ENCODE measurements around the gene GNAI1. TPM values are rescaled to one million over a fixed set of nuclear protein-coding genes. Genes with fewer than 3 reads are reported as not detected.

GNAI1 gene
- total and polyA plus RNA-seq, 10 of the 15 experiments (the other 5 are each of a cell fraction or from before 2014, with no cell fraction given) = not detected

GRCh38 chr7:80207501-80207900, 72.9 kb downstream of the GNAI1 start:
- H3K27me3 ChIP-seq (replicated peaks in 1 of 2; ENCODE audit: control insufficient read depth in 2 of 2, insufficient read depth in 2 of 2, low read length in 1 of 2) = no peaks in the 10 kb centered on the region; a peak in 1 of 4 replicates
- no peak overlapping the region for H2AFZ ChIP-seq (ENCODE audit: control insufficient read depth, low read depth, low read length)
- H4K20me1 ChIP-seq (ENCODE audit: control insufficient read depth, insufficient read depth) = no peaks in the 10 kb centered on the region
- BruUV-seq (replicated peaks) = no TSS peak
- no peaks in the 10 kb centered on the region for H3K36me3 ChIP-seq (ENCODE audit: control insufficient read depth in 2 of 2, insufficient read depth in 2 of 2, low read length in 1 of 2)
- ChIA-PET RAD21 (ENCODE audit: unreplicated experiment) (no interaction called here), SMC1A (ENCODE audit: uncharacterized antibody, unreplicated experiment) (no interaction called here), POLR2A (no interaction called here), CTCF (interaction anchor here (0.7 kb wide), 1 partner anchor 10 kb away, joined by 3 read pairs; no protein-coding TSS in a partner anchor)
- H3K4me2 ChIP-seq (ENCODE audit: control insufficient read depth, insufficient read depth) = no peak overlapping the region
- no peak for FAIRE-seq
- intact Hi-C loops (cut with micrococcal nuclease; ENCODE audit: unreplicated experiment) (no loop called here), in situ Hi-C loops (cut with MboI) (no loop called here)
- no peak for DNase-seq (ENCODE audit: low read depth, low spot score)
- 0% methylated on average over 2 of the region's 2 CpGs for whole genome bisulfite sequencing (ENCODE audit: insufficient coverage, insufficient replicate concordance, low lambda C conversion rate, missing lambda C conversion rate)
- ATAC-seq = no peak
- H3K27ac ChIP-seq (ENCODE audit: control insufficient read depth, insufficient read depth) = no peak overlapping the region
- H3K9ac ChIP-seq (ENCODE audit: control insufficient read depth, insufficient read depth, low read length) = no peak overlapping the region
- no peaks in the 10 kb centered on the region for H3K4me1 ChIP-seq (ENCODE audit: control insufficient read depth, insufficient read depth, low read length)
- no peak overlapping the region for H3K4me3 ChIP-seq
- no peak for TF ChIP-seq KDM1A (IDR thresholded peaks at IDR 0.05; ENCODE audit: borderline replicate concordance)
- TF ChIP-seq SIN3A (IDR thresholded peaks at IDR 0.05; ENCODE audit: low read depth, low read length) = no peak
- no peak for TF ChIP-seq POU2F2 (IDR thresholded peaks at IDR 0.05; ENCODE audit: borderline replicate concordance, low read depth, low read length)
- no peak for TF ChIP-seq PML (IDR thresholded peaks at IDR 0.05; ENCODE audit: low read length)
- no peak for TF ChIP-seq MYB (IDR thresholded peaks at IDR 0.05; ENCODE audit: borderline replicate concordance, low read depth, low read length)
- TF ChIP-seq SMAD1 (IDR thresholded peaks at IDR 0.05; ENCODE audit: low read depth, partially characterized antibody) = no peak
- TF ChIP-seq CREM (IDR thresholded peaks at IDR 0.05; ENCODE audit: low read depth) = no peak
- no peaks in the 10 kb centered on the region for H3K79me2 ChIP-seq (ENCODE audit: control insufficient read depth, insufficient read depth, low read length)
- H3K9me3 ChIP-seq (replicated peaks; ENCODE audit: control insufficient read depth, insufficient read depth, low read length) = no peaks in the 10 kb centered on the region

- FAIRE-seq (no peak), DNase-seq (ENCODE audit: low read depth, low spot score) (no peak), ATAC-seq (no peak)
- ChIA-PET SMC1A (ENCODE audit: uncharacterized antibody, unreplicated experiment) (no interaction called here), POLR2A (no interaction called here), RAD21 (ENCODE audit: unreplicated experiment) (no interaction called here), CTCF (interaction anchor here (0.6 kb wide), 1 partner anchor 16 kb away, joined by 3 read pairs; no protein-coding TSS in a partner anchor)
- intact Hi-C loops (cut with micrococcal nuclease; ENCODE audit: unreplicated experiment) (no loop called here), in situ Hi-C loops (cut with MboI) (no loop called here)
- H3K9ac ChIP-seq (ENCODE audit: control insufficient read depth, insufficient read depth, low read length) = no peak overlapping the region
- no peaks in the 10 kb centered on the region for H4K20me1 ChIP-seq (ENCODE audit: control insufficient read depth, insufficient read depth)
- no peak overlapping the region for H3K4me3 ChIP-seq
- BruUV-seq (replicated peaks) = no TSS peak
- H3K4me2 ChIP-seq (ENCODE audit: control insufficient read depth, insufficient read depth) = no peak overlapping the region
- no peaks in the 10 kb centered on the region for H3K79me2 ChIP-seq (ENCODE audit: control insufficient read depth, insufficient read depth, low read length)
- no peaks in the 10 kb centered on the region for H3K36me3 ChIP-seq (ENCODE audit: control insufficient read depth in 2 of 2, insufficient read depth in 2 of 2, low read length in 1 of 2)
- no peak overlapping the region for H3K27ac ChIP-seq (ENCODE audit: control insufficient read depth, insufficient read depth)
- WGBS (ENCODE audit: insufficient coverage, insufficient replicate concordance, low lambda C conversion rate, missing lambda C conversion rate) = 0% methylated on average over 2 of the region's 2 CpGs
- H3K27me3 ChIP-seq (replicated peaks in 1 of 2; ENCODE audit: control insufficient read depth in 2 of 2, insufficient read depth in 2 of 2, low read length in 1 of 2) = no peaks in the 10 kb centered on the region
- no peak overlapping the region for H2AFZ ChIP-seq (ENCODE audit: control insufficient read depth, low read depth, low read length)
- H3K4me1 ChIP-seq (ENCODE audit: control insufficient read depth, insufficient read depth, low read length) = no peaks in the 10 kb centered on the region
- H3K9me3 ChIP-seq (replicated peaks; ENCODE audit: control insufficient read depth, insufficient read depth, low read length) = no peaks in the 10 kb centered on the region
- TF ChIP-seq CREB1 (IDR thresholded peaks at IDR 0.05; ENCODE audit: low read depth) = no peak
- TF ChIP-seq POLR2A (IDR thresholded peaks at IDR 0.05; ENCODE audit: low read depth, low read length) = no peak
- TF ChIP-seq KAT2A (conservative IDR thresholded peaks at IDR 0.05; ENCODE audit: control insufficient read depth, low read depth, low read length) = no peak
- TF ChIP-seq BRCA1 (IDR thresholded peaks at IDR 0.05; ENCODE audit: low read depth, low read length) = no peak
- TF ChIP-seq SP1 (IDR thresholded peaks at IDR 0.05; ENCODE audit: low read depth, low read length) = no peak
- TF ChIP-seq E2F8 (IDR thresholded peaks at IDR 0.05; ENCODE audit: low read depth, partially characterized antibody) = no peak
- TF ChIP-seq NRF1 (conservative IDR thresholded peaks at IDR 0.05; ENCODE audit: low read depth, low read length) = no peak
- TF ChIP-seq ZNF217 (IDR thresholded peaks at IDR 0.05) = no peak
- no peak for TF ChIP-seq POLR2AphosphoS5 (IDR thresholded peaks at IDR 0.05; ENCODE audit: low read length)
- no peak for TF ChIP-seq NKRF (conservative IDR thresholded peaks at IDR 0.05)
Observed at GRCh38 chr7:80208700-80209099, 74.1 kb downstream of the GNAI1 start.

Measured in GM12878 (cell line).